IPS-NIHi7 (cell line): ENCODE results near the gene HUWE1.
"Not testable (repeated sequence)": the region's sequence is repeated elsewhere in the genome, so short reads cannot be mapped to it uniquely, and the experiment has no call there.

Source experiments
- DNase-seq: peaks from one replicate; pipeline ENCODE4 v3.0.0; 2012; ENCODE audit warnings: mixed read lengths; ENCODE audit errors: extremely low spot score

Gene HUWE1

DNA sequence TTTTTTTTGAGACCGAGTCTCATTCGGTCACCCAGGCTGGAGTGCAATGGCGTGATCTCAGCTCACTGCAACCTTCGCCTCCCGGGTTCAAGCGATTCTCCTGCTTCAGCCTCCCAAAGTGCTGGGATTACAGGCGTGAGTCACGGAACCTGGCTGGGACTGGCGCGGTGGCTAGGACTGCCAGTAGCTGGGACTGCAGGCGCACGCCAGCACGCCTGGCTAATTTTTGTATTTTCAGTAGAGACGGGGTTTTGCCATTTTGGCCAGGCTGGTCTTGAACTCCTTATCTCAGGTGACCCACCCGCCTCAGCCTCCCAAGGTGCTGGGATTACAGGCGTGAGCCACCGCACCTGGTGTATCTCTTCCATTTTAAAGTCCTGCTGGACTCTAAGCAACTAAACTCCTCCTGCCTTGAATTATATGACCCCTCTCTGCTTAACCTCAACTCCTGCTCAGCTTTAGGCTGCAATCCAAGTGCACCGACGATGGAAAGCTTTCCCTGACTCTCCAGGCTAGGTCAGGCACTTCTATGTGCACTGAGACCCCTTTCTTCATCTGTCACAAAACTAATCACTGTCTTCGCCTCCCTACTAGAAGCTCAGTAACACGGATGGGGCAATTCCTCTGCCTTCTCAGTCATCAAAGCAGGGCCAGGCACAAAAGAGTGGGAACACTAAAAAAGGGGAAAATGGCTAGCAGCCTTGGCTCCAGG lies 155.1 kb downstream of the HUWE1 start:
- DNase-seq = not testable (repeated sequence)

GRCh38 chrX:53526999-53527398 lies 159.5 kb downstream of the HUWE1 start:
- DNase-seq = no peak

DNA sequence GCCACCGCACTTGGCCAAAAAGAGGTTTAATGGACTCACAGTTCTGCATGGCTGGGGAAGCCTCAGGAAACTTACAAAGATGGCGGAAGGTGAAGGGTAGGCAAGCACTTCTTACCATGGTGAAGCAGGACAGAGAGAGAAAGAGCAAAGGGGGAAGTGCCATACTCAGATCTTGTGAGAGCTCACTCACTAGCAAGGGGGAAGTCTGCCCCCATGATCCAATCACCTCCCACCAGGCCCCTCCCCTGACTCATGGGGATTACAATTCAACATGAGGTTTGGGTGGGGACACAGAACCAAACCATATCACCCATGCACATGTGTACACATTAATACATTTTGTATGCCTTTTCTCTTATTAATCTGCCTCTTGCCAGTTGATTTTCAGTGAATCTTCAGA lies 175.2 kb downstream of the HUWE1 start:
- no peak for DNase-seq

DNA sequence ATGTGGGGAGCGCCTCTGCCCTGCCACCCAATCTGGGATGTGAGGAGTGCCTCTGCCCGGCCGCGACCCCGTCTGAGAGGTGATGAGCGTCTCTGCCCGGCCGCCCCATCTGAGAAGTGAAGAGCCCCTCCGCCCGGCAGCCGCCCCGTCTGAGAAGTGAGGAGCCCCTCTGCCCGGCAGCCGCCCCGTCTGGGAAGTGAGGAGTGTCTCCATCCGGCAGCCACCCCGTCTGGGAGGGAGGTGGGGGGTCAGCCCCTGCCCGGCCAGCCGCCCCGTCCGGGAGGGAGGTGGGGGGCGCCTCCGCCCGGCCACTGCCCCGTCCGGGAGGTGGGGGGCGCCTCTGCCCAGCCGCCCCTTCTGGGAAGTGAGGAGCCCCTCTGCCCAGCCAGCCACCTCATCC lies 182.5 kb downstream of the HUWE1 start:
- DNase-seq = not testable (repeated sequence)

DNA sequence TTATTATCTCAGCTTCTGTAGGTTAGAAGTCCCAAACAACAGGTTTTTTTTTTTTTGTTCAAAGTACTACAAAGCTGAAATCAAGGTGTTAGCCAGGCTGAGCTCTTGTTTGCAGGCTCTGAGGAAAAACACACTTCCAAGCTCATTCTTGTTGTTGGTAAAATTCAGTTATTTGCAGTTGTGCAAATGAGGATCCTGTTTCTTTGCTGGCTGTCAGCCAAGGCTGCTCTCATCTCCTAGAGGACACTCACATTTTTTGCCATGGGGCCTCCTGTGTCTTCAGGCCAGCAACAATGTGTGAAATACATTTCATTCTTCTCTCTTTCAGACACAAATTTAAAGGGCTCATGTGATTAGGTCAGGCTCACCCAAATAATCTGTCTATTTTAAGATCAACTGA lies 192.1 kb downstream of the HUWE1 start:
- DNase-seq = no peak

DNA sequence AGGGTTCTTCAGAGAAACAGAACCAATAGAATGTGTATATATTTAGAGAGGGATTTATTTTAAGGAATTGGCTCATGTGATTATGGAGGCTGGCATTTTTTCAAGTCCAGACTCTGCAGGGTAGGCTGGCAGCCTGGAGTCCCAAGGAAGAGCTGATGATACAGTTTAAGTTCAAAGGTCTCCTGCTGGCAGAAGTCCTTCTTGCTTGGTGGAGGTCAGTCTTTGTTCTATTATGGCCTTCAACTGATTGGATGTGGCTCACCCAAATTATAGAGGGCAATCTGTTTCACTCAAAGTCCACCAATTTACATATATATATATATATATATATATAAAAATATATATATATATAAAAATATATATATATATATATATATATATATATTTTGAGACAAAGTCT lies 200.2 kb downstream of the HUWE1 start:
- DNase-seq = no peak

DNA sequence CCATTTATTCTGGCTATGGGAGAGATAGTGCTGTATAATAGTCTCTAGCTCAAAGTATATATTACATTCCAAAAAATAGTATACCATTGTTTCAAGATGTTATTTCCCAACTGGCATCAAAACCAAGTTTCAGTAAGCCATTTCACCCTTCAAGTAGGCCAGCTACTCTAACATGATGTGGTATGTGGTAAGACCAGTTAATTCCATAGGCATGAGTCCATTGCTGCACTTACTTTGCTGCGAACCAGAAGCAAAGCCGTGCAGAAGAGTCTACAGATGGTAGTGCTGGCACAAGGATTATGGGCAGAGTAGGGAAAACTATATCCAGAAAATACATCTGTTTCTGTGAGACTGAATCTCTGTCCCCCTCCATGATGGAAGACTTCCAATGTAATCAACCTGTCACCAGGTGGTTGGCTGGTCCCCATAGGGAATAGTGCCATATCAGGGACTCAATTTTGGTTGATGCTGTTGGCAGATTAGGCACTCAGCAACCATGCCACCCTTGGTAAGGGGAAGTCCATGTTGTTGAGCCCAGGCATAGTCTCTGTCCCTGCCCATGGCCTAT lies 202.6 kb downstream of the HUWE1 start:
- DNase-seq = no peak

DNA sequence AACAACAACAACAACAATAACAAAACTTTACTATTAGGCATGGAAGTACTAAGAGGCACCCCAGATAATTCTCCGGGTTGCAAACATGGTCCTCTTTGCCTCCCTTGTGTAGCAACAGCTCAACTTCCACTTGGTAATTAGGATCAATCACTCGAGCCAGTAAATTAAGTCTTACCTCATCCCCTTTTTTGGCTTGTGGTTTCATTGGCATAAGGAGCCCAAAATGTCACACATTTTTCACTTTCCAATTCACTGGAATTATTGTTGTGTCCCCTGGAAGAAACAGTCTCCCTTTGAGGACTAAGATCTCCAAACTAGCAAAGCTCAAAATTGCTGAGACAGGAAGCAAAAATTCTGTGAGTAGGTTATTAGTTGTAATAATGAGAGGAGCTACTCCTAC lies 203.1 kb downstream of the HUWE1 start:
- no peak for DNase-seq
